HepG2 (cell line): ENCODE measurements around the gene GPR87. TPM values are rescaled to one million over a fixed set of nuclear protein-coding genes. Genes with fewer than 3 reads are reported as not detected.

Experiments used
- ATAC-seq: fragments of 200-7000 bp; cut with Tn5 transposase; 3 replicates; pipeline ENCODE4 v1.9.1; 2020; ENCODE audit warnings: mild to moderate bottlenecking, moderate library complexity
- BruUV-seq: library from RNA; stranded (reverse); fragments of 400-500 nt; replicated peaks from 2 replicates; lab custom pipeline; 2021; lab: Mats Ljungman, UMichigan
- CTCF ChIA-PET: fragments of 300-600 bp; formaldehyde crosslinking; extraction: SDS; loops from one replicate; lab custom pipeline; 2021; ENCODE audit warnings: low total read pairs, inconsistent platforms, low intra/inter-chr PET ratio; lab: Yijun Ruan, JAX
- POLR2A ChIA-PET: fragments of 350-600 bp; sonication (Branson Sonifier 250); formaldehyde crosslinking; loops from one replicate; lab custom pipeline; 2020; ENCODE audit warnings: antibody characterized with exemption, inconsistent platforms; lab: Yijun Ruan, JAX
- DNase-seq: peaks from one replicate; pipeline ENCODE4 v3.0.0-alpha.2; 2015; ENCODE audit warnings: low spot score
- FAIRE-seq: peaks from 3 replicates; lab custom pipeline; 2011; peaks lifted over from hg19 to GRCh38; lab: Jason Lieb, UNC
- H2AFZ ChIP-seq: one replicate; pipeline ENCODE4 v1.6.1; 2011; ENCODE audit warnings: low read length, inconsistent platforms
- H3K27ac ChIP-seq: fragments of 300-600 bp; 3 replicates; pipeline ENCODE4 v1.8.0; 2011; ENCODE audit warnings: mixed run types, mild to moderate bottlenecking, mixed read lengths, low read length, inconsistent platforms; ENCODE audit not compliant: insufficient read depth; ENCODE audit errors: extremely low read length
- H3K27me3 ChIP-seq, 2 experiments: fragments of 200-600 bp in 1 of 2; 2 replicates in 1 of 2; 3 replicates in 1 of 2; pipeline versions ENCODE4 v1.6.0 to v1.8.0; 2011; ENCODE audit warnings: low read length in 2 of 2, mild to moderate bottlenecking in 2 of 2, moderate library complexity in 2 of 2, inconsistent platforms in 1 of 2; ENCODE audit not compliant: insufficient read depth in 2 of 2, control insufficient read depth in 1 of 2
- H3K36me3 ChIP-seq, 2 experiments: fragments of 200-600 bp in 1 of 2; replicated peaks in 1 of 2; 2 replicates in 1 of 2; 3 replicates in 1 of 2; pipeline versions ENCODE4 v1.5.1 to v1.8.0; 2011; ENCODE audit warnings: low read length in 2 of 2, inconsistent platforms in 1 of 2; ENCODE audit not compliant: insufficient read depth in 2 of 2, control insufficient read depth in 1 of 2
- H3K4me1 ChIP-seq: 2 replicates; pipeline ENCODE4 v1.5.1; 2012; ENCODE audit warnings: low read length, inconsistent platforms; ENCODE audit not compliant: insufficient read depth
- H3K4me2 ChIP-seq: 2 replicates; pipeline ENCODE4 v1.6.0; 2011; ENCODE audit warnings: low read depth, low read length, inconsistent platforms
- H3K4me3 ChIP-seq, 3 experiments: fragments of 200-600 bp in 1 of 3; sonication (generic), shearing (Covaris generic) in 1 of 3; replicated peaks in 1 of 3; 2 replicates each; pipeline ENCODE4 v1.5.1; 2011 to 2016; ENCODE audit warnings: low read length in 3 of 3, inconsistent platforms in 2 of 3, low read depth in 2 of 3, mild to moderate bottlenecking in 2 of 3, control low read depth in 1 of 3, mixed read lengths in 1 of 3; ENCODE audit not compliant: insufficient read depth in 1 of 3
- H3K79me2 ChIP-seq: one replicate; pipeline ENCODE4 v1.6.1; 2011; ENCODE audit warnings: low read length, inconsistent platforms; ENCODE audit not compliant: insufficient read depth
- H3K9ac ChIP-seq: 2 replicates; pipeline ENCODE4 v1.6.0; 2011; ENCODE audit warnings: mild to moderate bottlenecking, low read depth, low read length, inconsistent platforms; ENCODE audit not compliant: insufficient read depth
- H3K9me3 ChIP-seq: 2 replicates; pipeline ENCODE4 v1.5.1; 2012; ENCODE audit warnings: mild to moderate bottlenecking, low read length
- H4K20me1 ChIP-seq: 2 replicates; pipeline ENCODE4 v1.6.0; 2011; ENCODE audit warnings: inconsistent platforms, mild to moderate bottlenecking, low read length, moderate library complexity; ENCODE audit not compliant: insufficient read depth
- GZF1 ChIP-seq: sonication (generic); formaldehyde crosslinking; IDR thresholded peaks from 2 replicates; pipeline ENCODE4 v1.5.1; 2020; ENCODE audit warnings: mild to moderate bottlenecking, missing genetic modification reagents
- HDAC2 ChIP-seq: sonication (generic); formaldehyde crosslinking; IDR thresholded peaks from 2 replicates; pipeline ENCODE4 v1.4.0; 2020; ENCODE audit warnings: missing genetic modification reagents
- PCBP1 ChIP-seq: fragments of 200-400 bp; formaldehyde crosslinking; IDR thresholded peaks from 2 replicates; pipeline ENCODE4 v1.6.1; 2017; ENCODE audit warnings: mild to moderate bottlenecking, low read depth, low read length, borderline replicate concordance
- SETDB1 ChIP-seq: sonication (generic); formaldehyde crosslinking; IDR thresholded peaks from 2 replicates; pipeline ENCODE4 v1.5.1; 2020; ENCODE audit warnings: missing genetic modification reagents, mild to moderate bottlenecking, borderline replicate concordance
- XBP1 ChIP-seq: sonication (generic); formaldehyde crosslinking; IDR thresholded peaks from 2 replicates; pipeline ENCODE4 v1.5.0; 2020; ENCODE audit warnings: missing genetic modification reagents
- ZNF207 ChIP-seq: fragments of 450-650 bp; IDR thresholded peaks from 2 replicates; pipeline ENCODE4 v1.6.1; 2016; ENCODE audit warnings: antibody characterized with exemption, borderline replicate concordance
- ZNF333 ChIP-seq: sonication (generic); formaldehyde crosslinking; IDR thresholded peaks from 2 replicates; pipeline ENCODE4 v1.4.0; 2020; ENCODE audit warnings: mild to moderate bottlenecking, missing genetic modification reagents, borderline replicate concordance
- ZNF446 ChIP-seq: sonication (generic); formaldehyde crosslinking; IDR thresholded peaks from 2 replicates; pipeline ENCODE4 v1.5.0; 2020; ENCODE audit warnings: mild to moderate bottlenecking, missing genetic modification reagents
- ZNF777 ChIP-seq: sonication (generic); formaldehyde crosslinking; IDR thresholded peaks from 2 replicates; pipeline ENCODE4 v1.4.0; 2020; ENCODE audit warnings: missing genetic modification reagents
- WGBS: methylation state at CpG from one replicate; pipeline ENCODE4 v1.1.6; 2017; ENCODE audit warnings: low lambda C conversion rate; 5-methylcytosine and 5-hydroxymethylcytosine counted together
- in situ Hi-C: cut with HindIII; loops from 2 replicates; pipeline ENCODE4 v1.10.0; 2017; ENCODE audit warnings: low pct_unique_long_range_greater_than_20kb; ENCODE audit not compliant: extremely low pct_ligation_motif_present
- intact Hi-C: fragments of 100-400 bp; cut with micrococcal nuclease; formaldehyde crosslinking; loops from one replicate; pipeline ENCODE4 v1.10.0; 2022; ENCODE audit not compliant: unreplicated experiment
- polyA plus RNA-seq, 8 experiments: library from polyadenylated mRNA; depleted of rRNA in 3 of 8; stranded (reverse) in 7 of 8; unstranded in 1 of 8; fragments of >200 nt; fragmentation: Illumina TruSeq in 4 of 8; extraction: Trizol in 4 of 8; gene quantifications; 2 replicates each; pipeline versions ENCODE4 v1.2.1 to v1.2.3, GENCODE V29; 2011 to 2016; ENCODE audit warnings: low read depth in 4 of 8, missing spikeins in 1 of 8, mixed read lengths in 1 of 8; ENCODE audit not compliant: insufficient read depth in 1 of 8
- total RNA-seq, 5 experiments: library from RNA; depleted of rRNA; stranded (reverse); fragments of >200 nt; fragmentation: Illumina TruSeq; extraction: Trizol; gene quantifications; 2 replicates each; pipeline ENCODE4 v1.2.3, GENCODE V29; 2016; ENCODE audit warnings: low read depth in 1 of 5
- TF ChIP-seq, protein P1 (sequence below): sonication (generic); formaldehyde crosslinking; IDR thresholded peaks from 2 replicates; pipeline ENCODE4 v1.5.0; 2020; ENCODE audit warnings: mild to moderate bottlenecking, missing genetic modification reagents
- TF ChIP-seq, protein P2 (sequence below): sonication (generic); formaldehyde crosslinking; IDR thresholded peaks from 2 replicates; pipeline ENCODE4 v1.4.0; 2020; ENCODE audit warnings: missing genetic modification reagents

GPR87 gene
- total and polyA plus RNA-seq, 2 of the 13 experiments (the other 11 are each of a cell fraction or from before 2014, with no cell fraction given), result not detected

DNA sequence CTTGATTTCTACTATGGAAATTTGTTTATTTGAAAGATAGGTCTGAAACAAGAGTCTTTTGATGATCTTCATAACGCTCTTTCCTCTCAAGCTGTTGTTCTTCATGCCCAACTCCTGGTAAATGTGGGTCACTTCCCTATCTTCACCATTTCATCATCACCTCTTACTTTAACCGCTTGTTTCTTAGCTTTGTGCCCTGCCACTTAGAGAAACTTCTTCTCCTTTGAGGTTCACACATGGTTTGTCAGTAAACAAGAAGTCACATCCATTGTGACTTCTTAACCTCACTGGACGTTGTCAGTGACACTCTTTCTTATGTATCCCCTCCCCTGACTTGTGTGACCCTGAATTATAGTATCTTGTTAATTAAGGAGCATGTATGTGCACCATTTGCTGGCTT is 29.7 kb upstream of the GPR87 start:
- H3K4me3 ChIP-seq, result no peak overlapping the region
- H3K9me3 ChIP-seq, result no peaks in the 10 kb centered on the region
- in situ Hi-C loops, result no loop called here
- 35% methylated on average over 3 of the region's 3 CpGs for WGBS
- no peaks in the 10 kb centered on the region for H4K20me1 ChIP-seq
- BruUV-seq, result no TSS peak
- no peak overlapping the region for H3K27ac ChIP-seq
- H3K9ac ChIP-seq, result no peak overlapping the region
- FAIRE-seq (no peak), DNase-seq (no peak), ATAC-seq (no peak)
- ChIA-PET POLR2A (no interaction called here), CTCF (no interaction called here)
- TF ChIP-seq GZF1 (CRISPR knock-in tag) (no peak), ZNF333 (no peak), ZNF207 (no peak), HDAC2 (CRISPR knock-in tag) (no peak), XBP1 (CRISPR knock-in tag) (no peak), ZNF777 (CRISPR knock-in tag) (no peak), PCBP1 (no peak), SETDB1 (CRISPR knock-in tag) (no peak), ZNF446 (CRISPR knock-in tag) (no peak)
- TF ChIP-seq, protein P1, sequence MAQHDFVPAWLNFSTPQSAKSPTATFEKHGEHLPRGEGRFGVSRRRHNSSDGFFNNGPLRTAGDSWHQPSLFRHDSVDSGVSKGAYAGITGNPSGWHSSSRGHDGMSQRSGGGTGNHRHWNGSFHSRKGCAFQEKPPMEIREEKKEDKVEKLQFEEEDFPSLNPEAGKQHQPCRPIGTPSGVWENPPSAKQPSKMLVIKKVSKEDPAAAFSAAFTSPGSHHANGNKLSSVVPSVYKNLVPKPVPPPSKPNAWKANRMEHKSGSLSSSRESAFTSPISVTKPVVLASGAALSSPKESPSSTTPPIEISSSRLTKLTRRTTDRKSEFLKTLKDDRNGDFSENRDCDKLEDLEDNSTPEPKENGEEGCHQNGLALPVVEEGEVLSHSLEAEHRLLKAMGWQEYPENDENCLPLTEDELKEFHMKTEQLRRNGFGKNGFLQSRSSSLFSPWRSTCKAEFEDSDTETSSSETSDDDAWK, result no peak
- TF ChIP-seq, protein P2, sequence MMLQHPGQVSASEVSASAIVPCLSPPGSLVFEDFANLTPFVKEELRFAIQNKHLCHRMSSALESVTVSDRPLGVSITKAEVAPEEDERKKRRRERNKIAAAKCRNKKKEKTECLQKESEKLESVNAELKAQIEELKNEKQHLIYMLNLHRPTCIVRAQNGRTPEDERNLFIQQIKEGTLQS, result no peak
- no peaks in the 10 kb centered on the region for H3K27me3 ChIP-seq
- H3K4me1 ChIP-seq, result no peaks in the 10 kb centered on the region
- H3K36me3 ChIP-seq, result no peaks in the 10 kb centered on the region
- no peaks in the 10 kb centered on the region for H3K79me2 ChIP-seq
- no peak overlapping the region for H3K4me2 ChIP-seq
- intact Hi-C loops, result no loop called here
- no peak overlapping the region for H2AFZ ChIP-seq
